Adipose tissue (tissue), 3 donors: ENCODE measurements around the gene HRH4. TPM values are rescaled to one million over a fixed set of nuclear protein-coding genes. Genes with fewer than 3 reads are reported as not detected.

Experiments used
- H3K27ac ChIP-seq: one replicate; pipeline ENCODE4 v1.5.1; 2013; ENCODE audit warnings: low read depth, low read length
- WGBS, 3 donors: extraction: QIAGEN DNeasy Blood & Tissue Kit; methylation state at CpG; one replicate each; pipeline ENCODE4 v1.1.7; 2013; 5-methylcytosine and 5-hydroxymethylcytosine counted together
- polyA plus RNA-seq, 3 donors: library from polyadenylated mRNA; stranded (reverse); fragments of 200-250 nt; gene quantifications; one replicate each; pipeline ENCODE4 v1.2.3, GENCODE V29; 2013
- donor health status: healthy with polysubstance abuse.
- donor health status: Bipolar disorder and iron deficiency.
- donor health status: healthy.

Gene HRH4, protein sequence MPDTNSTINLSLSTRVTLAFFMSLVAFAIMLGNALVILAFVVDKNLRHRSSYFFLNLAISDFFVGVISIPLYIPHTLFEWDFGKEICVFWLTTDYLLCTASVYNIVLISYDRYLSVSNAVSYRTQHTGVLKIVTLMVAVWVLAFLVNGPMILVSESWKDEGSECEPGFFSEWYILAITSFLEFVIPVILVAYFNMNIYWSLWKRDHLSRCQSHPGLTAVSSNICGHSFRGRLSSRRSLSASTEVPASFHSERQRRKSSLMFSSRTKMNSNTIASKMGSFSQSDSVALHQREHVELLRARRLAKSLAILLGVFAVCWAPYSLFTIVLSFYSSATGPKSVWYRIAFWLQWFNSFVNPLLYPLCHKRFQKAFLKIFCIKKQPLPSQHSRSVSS
- under 1 TPM; 0.02 to 0.11 (median 0.04) TPM for polyA plus RNA-seq

DNA sequence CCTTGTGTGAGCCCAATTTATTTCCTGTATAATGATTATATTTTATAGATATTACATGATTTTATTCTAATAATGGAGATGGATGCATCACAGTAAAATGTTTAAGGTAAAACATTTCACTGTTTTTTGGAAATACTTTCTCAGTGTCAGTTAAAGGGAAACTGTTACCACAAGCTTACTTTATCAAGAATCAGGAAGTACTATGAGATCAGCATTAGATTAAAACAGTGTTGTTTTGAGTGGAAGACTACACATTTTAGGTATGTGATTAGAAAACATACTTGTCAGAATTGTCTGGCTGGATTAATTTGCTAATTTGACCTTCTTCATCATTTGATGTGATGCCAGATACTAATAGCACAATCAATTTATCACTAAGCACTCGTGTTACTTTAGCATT, at the start of gene HRH4:
TSS of gene HRH4 (plus strand) at position 250 of the 400 bp plus-strand sequence. CDS start at position 342, 92 bp downstream.
- no peak within 1 kb of the TSS for H3K27ac ChIP-seq
- 42 to 65% (median 50%) methylated on average over 1 of the region's 1 CpG for WGBS, 3 donors

DNA sequence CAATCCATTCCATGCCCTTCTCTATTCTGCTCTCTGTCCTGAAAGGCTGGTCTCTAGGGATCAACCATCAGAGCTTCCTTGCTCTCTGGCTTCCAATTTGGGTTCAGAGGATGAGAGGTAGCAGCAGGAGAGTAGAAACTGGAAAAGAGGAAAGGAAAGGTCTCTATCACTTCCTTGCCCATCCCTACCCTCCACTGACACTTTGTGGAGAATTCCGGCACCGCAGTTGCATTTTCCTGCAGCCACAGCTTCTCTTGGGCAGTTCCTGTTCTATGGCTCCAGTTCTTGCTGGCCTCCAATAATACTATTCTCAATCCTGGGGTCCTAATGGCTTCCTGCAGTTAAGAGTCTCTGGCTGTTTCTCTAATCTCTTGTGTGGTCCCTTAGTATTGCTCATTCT, 47.3 kb upstream of the HRH4 start:
- WGBS, 3 donors, result 59 to 86% (median 84%) methylated on average over 2 of the region's 2 CpGs
- no peak overlapping the region for H3K27ac ChIP-seq

DNA sequence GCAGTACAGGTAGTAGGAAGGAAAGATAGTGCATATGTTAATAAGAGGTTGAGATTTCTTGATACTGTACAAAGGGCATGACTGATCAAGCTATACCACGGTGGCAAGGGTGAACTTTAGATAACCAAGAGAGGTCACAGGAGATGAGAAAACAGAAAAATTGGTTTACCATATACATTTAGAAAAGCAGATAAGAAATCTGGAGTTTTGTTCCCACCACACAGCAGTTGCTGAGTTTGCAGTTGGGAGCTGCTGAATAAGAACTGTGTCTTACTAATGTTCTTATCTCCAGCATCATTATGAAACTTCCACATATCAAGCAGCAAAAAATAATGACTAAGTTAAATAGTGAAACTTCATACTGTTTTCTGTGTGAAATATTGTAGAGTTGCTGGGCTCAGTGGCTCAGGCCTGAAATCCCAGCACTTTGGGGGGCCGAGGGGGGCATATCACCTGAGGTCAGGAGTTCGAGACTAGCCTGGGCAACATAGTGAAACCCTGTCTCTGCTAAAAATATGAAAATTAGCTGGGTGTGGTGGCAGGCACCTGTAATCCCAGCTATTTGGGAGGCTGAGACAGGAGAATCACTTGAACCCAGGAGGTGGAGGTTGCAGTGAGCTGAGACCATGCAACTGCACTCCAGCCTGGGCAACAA, 46.0 kb upstream of the HRH4 start:
- 75 to 90% (median 79%) methylated on average over 3 of the region's 3 CpGs for WGBS, 3 donors
- H3K27ac ChIP-seq, result no peak overlapping the region

DNA sequence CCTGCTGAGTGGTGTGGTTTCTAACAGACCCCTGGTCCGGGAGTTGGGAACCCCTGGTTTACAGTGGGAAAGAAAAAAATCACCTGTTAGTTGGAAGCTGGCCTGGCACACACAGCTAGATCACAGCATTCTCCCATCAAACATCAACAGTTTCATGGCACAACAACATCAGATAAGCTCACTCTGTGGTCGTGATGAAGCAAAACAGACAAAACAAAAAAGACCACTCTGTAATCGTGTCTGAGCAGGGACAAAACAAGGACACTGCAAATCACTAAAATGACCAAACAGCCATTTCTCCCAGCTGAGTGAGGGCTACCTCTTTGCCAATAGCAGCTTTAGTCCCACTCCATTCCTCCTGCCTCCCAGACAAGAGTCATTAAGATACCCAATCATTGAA, 43.0 kb upstream of the HRH4 start:
- H3K27ac ChIP-seq, result no peak overlapping the region
- WGBS, 3 donors, result 45 to 50% (median 47%) methylated on average over 3 of the region's 3 CpGs

DNA sequence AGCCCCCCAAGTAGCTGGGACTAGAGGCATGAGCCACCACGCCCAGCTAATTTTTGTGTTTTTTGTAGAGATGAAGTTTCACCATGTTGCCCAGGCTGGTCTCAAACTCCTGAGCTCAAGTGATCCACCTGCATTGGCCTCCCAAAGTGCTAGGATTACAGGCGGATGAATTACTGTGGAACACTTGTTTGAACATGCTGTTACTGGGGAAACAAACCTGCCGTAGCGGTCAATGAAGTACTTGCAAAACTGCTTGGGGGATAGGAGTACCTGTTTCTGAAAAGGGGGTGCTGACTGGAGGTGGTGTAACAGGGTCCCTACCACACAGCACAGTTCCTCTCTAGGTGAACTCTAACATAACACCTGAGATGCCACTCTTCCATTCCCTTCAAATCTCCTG, 39.9 kb upstream of the HRH4 start:
- no peak overlapping the region for H3K27ac ChIP-seq
- 79 to 97% (median 94%) methylated on average over 4 of the region's 4 CpGs for WGBS, 3 donors

DNA sequence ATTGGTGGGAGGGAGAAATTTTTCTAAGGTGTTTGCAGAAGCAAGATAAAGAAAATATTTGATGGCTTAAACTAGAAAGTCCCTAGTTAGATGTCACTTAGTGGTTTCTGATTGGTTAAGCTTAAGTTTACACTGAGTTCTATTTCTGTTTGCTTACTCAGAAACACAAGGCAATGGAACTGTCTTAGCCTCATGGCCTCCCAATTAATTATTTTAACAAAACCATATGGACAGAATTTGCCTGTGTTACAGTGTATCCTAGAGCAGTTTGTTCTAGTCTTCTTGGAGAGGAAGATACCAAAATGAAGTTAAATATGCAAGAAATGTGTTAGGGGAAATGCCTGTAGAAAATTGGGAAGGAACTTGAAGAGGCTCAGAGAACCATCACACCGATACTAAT, 38.6 kb upstream of the HRH4 start:
- 52 to 74% (median 63%) methylated on average over 1 of the region's 1 CpG for WGBS, 3 donors

GRCh38 chr18:24426073-24426397, 34.4 kb upstream of the HRH4 start:
- WGBS, 3 donors, result 31 to 41% (median 38%) methylated on average over 11 of the region's 11 CpGs
- no peak overlapping the region for H3K27ac ChIP-seq

More for the DNA sequence above, 38.6 kb upstream of the HRH4 start:
- no peak overlapping the region for H3K27ac ChIP-seq

DNA sequence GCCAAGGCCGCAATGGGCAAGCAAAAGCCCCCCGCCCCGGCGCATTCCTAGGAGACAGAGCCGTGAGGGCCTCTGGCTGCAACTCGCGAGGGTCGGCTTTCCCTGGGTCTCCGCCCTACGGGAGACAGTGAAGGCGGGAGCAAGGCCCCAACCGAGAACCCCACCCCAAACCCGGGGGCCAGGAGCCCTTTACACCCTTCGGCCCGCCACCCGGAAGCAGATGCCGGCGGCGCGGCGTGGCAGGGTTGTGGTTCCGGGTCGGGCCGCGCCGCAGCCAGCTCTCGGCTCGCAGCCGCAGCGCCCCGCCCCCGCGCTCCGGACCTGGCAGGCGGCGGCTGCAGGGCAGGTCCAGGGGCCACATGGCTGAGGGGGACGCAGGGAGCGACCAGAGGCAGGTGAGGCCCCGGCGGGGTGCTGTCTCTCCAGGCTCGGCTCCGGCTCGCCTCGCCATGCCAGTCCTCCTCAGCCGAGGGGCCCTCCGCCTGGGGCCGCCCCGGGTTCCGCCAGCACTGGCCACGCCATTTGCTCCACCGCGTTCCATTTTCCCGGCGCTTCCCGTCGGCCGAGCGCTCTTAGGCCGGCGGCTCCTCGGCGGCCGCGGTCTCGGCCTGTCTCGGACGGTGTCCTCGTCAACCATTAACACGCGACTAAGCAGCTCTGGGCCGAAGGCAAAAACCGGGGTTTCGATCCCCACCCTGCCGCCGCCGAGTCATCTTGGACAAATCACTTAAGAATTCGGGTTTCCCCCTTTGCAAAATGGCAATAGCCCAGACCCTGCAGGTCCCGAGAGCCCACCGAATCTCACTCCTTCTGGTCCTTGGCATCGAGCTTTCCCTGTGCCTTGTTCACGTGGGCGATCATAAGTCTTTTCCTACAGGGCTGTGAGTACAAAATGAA, 33.8 kb upstream of the HRH4 start, which contains the start of gene IMPACT:
TSS of gene IMPACT (plus strand) at position 273 of the 897 bp plus-strand sequence. CDS start at position 360, 87 bp downstream.
- H3K27ac ChIP-seq, result no peak within 1 kb of the TSS
- 1 to 2% (median 1%) methylated on average over 61 to 82 of the region's 82 CpGs for WGBS, 3 donors

DNA sequence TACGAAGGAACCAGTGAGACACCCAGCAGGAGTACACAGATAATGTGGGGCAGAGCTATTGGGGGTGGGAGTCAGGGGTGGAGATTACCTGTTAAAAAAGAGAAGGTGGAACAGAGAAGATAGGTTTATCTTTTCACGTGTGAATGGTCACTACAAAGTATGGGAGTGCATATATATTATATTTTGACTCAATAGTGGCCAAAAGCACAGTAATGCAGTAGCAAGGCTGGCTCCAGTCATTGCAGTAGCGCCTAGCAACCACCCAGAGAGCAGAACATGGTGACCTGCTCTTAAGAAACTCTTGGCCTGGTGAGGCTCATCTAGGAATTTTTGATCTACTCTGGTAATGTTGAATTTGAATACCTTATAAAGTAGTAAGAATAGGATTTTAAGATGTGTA, 33.0 kb upstream of the HRH4 start:
- no peak overlapping the region for H3K27ac ChIP-seq

DNA sequence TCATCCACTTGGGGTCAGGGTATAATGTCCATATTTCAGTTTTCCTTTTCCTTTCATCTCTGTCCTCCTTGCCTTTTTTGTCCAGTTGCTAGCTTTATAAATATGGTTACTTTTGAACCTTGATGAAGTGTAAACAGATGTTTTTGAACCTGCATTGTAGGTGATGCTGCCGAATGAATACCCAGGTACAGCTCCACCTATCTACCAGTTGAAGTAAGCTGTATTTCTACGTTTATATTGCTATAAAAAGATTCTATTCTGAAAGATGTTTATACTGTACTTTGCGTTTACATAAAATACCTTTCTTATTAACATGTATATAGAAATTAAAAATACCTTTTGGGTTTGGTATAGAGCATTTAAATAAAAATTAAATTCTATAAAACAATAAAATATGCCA, 31.7 kb upstream of the HRH4 start:
- 78 to 89% (median 87%) methylated on average over 3 of the region's 3 CpGs for WGBS, 3 donors
- no peak overlapping the region for H3K27ac ChIP-seq

More for the DNA sequence above, 33.0 kb upstream of the HRH4 start:
- WGBS, 3 donors, result 51 to 58% (median 57%) methylated on average over 3 of the region's 3 CpGs

DNA sequence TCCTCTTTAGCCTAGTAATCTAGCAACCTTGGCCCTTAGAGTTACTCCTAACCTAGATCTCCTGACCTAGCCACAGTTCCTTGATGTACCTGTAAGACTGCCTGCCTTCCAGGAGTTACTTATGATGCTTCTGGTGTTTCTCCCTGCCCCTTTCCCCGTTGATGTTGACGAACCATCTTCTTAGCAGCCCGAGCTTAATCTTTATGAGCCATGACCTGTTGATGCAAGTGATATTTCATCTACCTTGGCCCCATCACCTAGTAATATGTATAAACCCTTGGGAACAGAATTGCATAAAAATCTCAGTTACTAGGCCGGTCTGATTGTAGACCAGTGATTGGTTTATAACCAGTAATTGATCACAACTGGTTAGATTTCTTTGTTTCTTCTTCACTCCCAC, 31.2 kb upstream of the HRH4 start:
- no peak overlapping the region for H3K27ac ChIP-seq
- WGBS, 3 donors, result 93 to 100% (median 94%) methylated on average over 4 of the region's 4 CpGs

GRCh38 chr18:24432618-24433017, 27.8 kb upstream of the HRH4 start:
- H3K27ac ChIP-seq, result no peak overlapping the region
- 78 to 99% (median 88%) methylated on average over 3 of the region's 3 CpGs for WGBS, 3 donors

- no peak overlapping the region for H3K27ac ChIP-seq
- 86 to 97% (median 91%) methylated on average over 1 of the region's 1 CpG for whole genome bisulfite sequencing, 3 donors
Measured at GRCh38 chr18:24436939-24437338, 23.5 kb upstream of the HRH4 start.

DNA sequence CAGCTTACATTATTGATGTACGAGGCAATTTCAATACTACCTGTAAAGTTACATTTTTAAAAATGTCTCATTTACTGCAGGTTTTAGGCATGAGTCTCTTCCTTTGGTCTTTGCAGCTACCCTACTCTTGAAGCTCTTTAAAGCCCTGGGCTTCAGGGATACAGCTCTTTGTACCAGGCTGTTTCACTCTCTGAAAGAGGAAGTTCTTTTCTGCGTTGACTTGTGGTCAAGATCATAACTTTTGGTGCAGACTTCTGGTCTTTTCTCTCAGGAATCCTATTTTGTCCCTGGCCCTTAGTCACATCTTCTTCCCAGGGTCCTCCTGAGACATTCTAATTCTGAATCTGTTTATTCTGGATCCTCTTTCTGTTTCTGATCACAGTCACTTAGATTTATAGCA, 16.6 kb upstream of the HRH4 start:
- H3K27ac ChIP-seq, result no peak overlapping the region
- 60 to 85% (median 69%) methylated on average over 2 of the region's 2 CpGs for WGBS, 3 donors

DNA sequence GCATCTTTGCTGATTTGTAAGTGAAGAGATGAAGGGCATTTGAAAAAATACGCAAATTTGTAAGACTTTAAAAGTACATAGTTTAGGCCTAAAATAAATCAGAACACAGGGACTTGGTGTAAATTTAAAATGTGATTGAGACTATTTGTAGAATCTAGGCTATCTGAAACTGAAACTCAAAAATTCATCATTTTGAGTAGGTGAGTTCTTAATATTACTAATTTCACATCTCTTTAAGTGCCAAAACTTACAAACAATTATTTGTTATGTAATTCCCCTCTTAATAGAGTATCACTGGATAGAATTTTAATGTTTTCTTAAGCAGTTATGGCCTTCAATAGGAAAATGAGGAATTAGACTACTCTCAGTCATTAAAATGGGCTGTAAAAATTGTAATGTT, 14.0 kb upstream of the HRH4 start:
- WGBS, 3 donors, result 95 to 100% (median 98%) methylated on average over 1 of the region's 1 CpG
- no peak overlapping the region for H3K27ac ChIP-seq

DNA sequence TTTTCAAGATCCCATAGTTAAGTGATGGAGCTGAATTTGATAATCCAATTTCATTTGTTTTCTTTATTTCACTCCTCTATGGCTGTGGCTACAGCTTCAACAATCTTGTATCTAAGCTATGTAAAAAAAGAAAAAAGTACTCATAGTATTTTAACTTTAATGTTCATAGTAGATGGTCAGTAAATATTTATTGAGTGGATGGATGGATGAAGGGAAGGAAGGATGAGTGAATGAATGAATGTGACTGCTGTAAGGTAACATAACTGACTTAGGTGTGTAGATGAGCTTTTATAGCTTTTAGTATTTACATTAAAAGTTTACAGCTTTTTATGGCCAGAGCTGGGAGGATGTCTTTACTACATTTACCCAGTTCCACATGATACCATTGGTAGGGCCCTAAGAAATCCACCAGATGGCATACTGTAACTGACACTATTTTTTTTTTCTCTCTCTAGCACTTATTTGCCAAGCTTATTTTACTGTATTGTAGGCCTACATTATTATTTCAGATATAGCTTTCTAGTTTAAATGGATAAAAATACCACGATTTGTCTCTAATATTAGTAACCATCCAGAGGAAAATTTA, 13.4 kb upstream of the HRH4 start:
- H3K27ac ChIP-seq, result no peak overlapping the region
- WGBS, 3 donors, result 90 to 95% (median 92%) methylated on average over 1 of the region's 1 CpG

DNA sequence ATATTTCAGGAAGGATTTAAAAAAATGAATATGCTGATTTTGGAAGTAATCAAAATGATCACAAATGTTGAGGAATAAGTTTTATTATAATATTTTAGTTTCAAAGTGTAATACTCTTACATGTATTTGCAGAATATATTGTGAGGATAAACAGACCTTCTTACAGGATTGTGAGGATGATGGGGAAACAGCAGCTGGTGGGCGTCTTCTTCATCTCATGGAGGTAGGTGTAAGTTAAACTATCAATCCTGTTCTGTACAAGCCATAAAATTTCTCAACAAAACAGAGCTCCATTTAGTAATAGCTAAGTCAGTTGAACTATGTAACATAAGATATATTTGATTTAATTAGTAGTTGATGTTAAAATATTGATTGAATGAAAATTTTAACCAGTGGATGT, 12.5 kb upstream of the HRH4 start:
- H3K27ac ChIP-seq, result no peak overlapping the region
- 83 to 91% (median 90%) methylated on average over 1 of the region's 1 CpG for WGBS, 3 donors

- H3K27ac ChIP-seq, result no peak overlapping the region
- 84 to 95% (median 89%) methylated on average over 4 of the region's 4 CpGs for WGBS, 3 donors
Measured at GRCh38 chr18:24456549-24456948, 3.9 kb upstream of the HRH4 start.

GRCh38 chr18:24459772-24460171, 665 bp upstream of the HRH4 start:
- WGBS, 3 donors, result 54 to 88% (median 72%) methylated on average over 4 of the region's 4 CpGs
- no peak overlapping the region for H3K27ac ChIP-seq
